K562 (cell line): ENCODE measurements around the gene ZBTB20. TPM values are rescaled to one million over a fixed set of nuclear protein-coding genes. Genes with fewer than 3 reads are reported as not detected.

Source experiments
- ATAC-seq: fragments of 200-7000 bp; cut with Tn5 transposase; 3 replicates; pipeline ENCODE4 v1.9.1; 2020; ENCODE audit warnings: moderate library complexity
- BruUV-seq: library from RNA; stranded (reverse); fragments of 400-500 nt; replicated peaks from 2 replicates; lab custom pipeline; 2021; lab: Mats Ljungman, UMichigan
- CTCF ChIA-PET: fragments of 300-600 bp; formaldehyde crosslinking; extraction: SDS; loops from one replicate; lab custom pipeline; 2021; ENCODE audit warnings: low intra/inter-chr PET ratio; lab: Yijun Ruan, JAX
- POLR2A ChIA-PET: fragments of 300-600, 350-650 bp; sonication (Branson Sonifier 250); formaldehyde crosslinking; extraction: SDS; loops from one replicate; lab custom pipeline; 2021; ENCODE audit warnings: antibody characterized with exemption, inconsistent platforms; lab: Yijun Ruan, JAX
- DNase-seq, 4 experiments: peaks; one replicate each; pipeline versions ENCODE4 v3.0.0 to v3.0.0-alpha.2; 2011 to 2018; ENCODE audit warnings: low spot score in 3 of 4, mixed read lengths in 3 of 4; ENCODE audit errors: extremely low read depth in 1 of 4
- FAIRE-seq: peaks from 2 replicates; lab custom pipeline; 2011; peaks lifted over from hg19 to GRCh38; lab: Jason Lieb, UNC
- H2AFZ ChIP-seq: 2 replicates; pipeline ENCODE4 v1.6.0; 2011; ENCODE audit warnings: low read depth, low read length, control low read depth, inconsistent platforms
- H3K27ac ChIP-seq: fragments of 200-600 bp; 3 replicates; pipeline ENCODE4 v1.8.0; 2011; ENCODE audit warnings: low read depth, mild to moderate bottlenecking, control low read depth, inconsistent platforms, low read length, moderate library complexity, mixed read lengths; ENCODE audit errors: extremely low read depth
- H3K27me3 ChIP-seq, 2 experiments: fragments of 300-600 bp in 1 of 2; 2 replicates in 1 of 2; 3 replicates in 1 of 2; pipeline versions ENCODE4 v1.6.0 to v1.8.0; 2011; ENCODE audit warnings: inconsistent platforms in 2 of 2, low read length in 2 of 2, mild to moderate bottlenecking in 1 of 2, mixed read lengths in 1 of 2, moderate library complexity in 1 of 2; ENCODE audit not compliant: control insufficient read depth in 2 of 2, insufficient read depth in 2 of 2
- H3K36me3 ChIP-seq: fragments of 300-600 bp; 3 replicates; pipeline ENCODE4 v1.8.0; 2011; ENCODE audit warnings: mild to moderate bottlenecking, low read length, inconsistent platforms; ENCODE audit not compliant: control insufficient read depth, insufficient read depth
- H3K4me1 ChIP-seq, 2 experiments: fragments of 200-600 bp in 1 of 2; replicated peaks in 1 of 2; 2 replicates in 1 of 2; 3 replicates in 1 of 2; pipeline versions ENCODE4 v1.5.1 to v1.8.0; 2011; ENCODE audit warnings: inconsistent platforms in 2 of 2, low read length in 2 of 2, mild to moderate bottlenecking in 1 of 2, mixed read lengths in 1 of 2, moderate library complexity in 1 of 2; ENCODE audit not compliant: control insufficient read depth in 2 of 2, insufficient read depth in 2 of 2
- H3K4me2 ChIP-seq: 2 replicates; pipeline ENCODE4 v1.6.1; 2011; ENCODE audit warnings: low read length, control low read depth, inconsistent platforms, mixed read lengths; ENCODE audit not compliant: insufficient read depth
- H3K4me3 ChIP-seq: fragments of 200-600 bp; sonication (generic), shearing (Covaris generic); 2 replicates; pipeline ENCODE4 v1.5.1; 2016; ENCODE audit warnings: control low read depth, inconsistent platforms
- H3K79me2 ChIP-seq: fragments of 200-600 bp; 3 replicates; pipeline ENCODE4 v1.8.0; 2011; ENCODE audit warnings: low read length, inconsistent platforms; ENCODE audit not compliant: control insufficient read depth, insufficient read depth
- H3K9ac ChIP-seq, 2 experiments: 2 replicates each; pipeline versions ENCODE4 v1.6.0 to v1.6.1; 2011; ENCODE audit warnings: low read depth in 2 of 2, low read length in 2 of 2, control low read depth in 1 of 2, inconsistent platforms in 1 of 2, mild to moderate bottlenecking in 1 of 2, mixed read lengths in 1 of 2; ENCODE audit not compliant: insufficient read depth in 1 of 2
- H3K9me1 ChIP-seq: one replicate; pipeline ENCODE4 v1.6.0; 2011; ENCODE audit warnings: inconsistent platforms, mild to moderate bottlenecking, low read length, moderate library complexity; ENCODE audit not compliant: control insufficient read depth, insufficient read depth
- H3K9me3 ChIP-seq: replicated peaks from 2 replicates; pipeline ENCODE4 v1.5.1; 2011; ENCODE audit warnings: low read depth, low read length, inconsistent platforms; ENCODE audit not compliant: control insufficient read depth, insufficient read depth
- H4K20me1 ChIP-seq: replicated peaks from 2 replicates; pipeline ENCODE4 v1.6.1; 2011; ENCODE audit warnings: low read length, inconsistent platforms, mixed read lengths; ENCODE audit not compliant: control insufficient read depth, insufficient read depth
- ETV6 ChIP-seq, 3 experiments: fragments of 150-350 bp in 1 of 3; sonication (generic) in 1 of 3; formaldehyde crosslinking in 1 of 3; IDR thresholded peaks; 2 replicates each; pipeline versions ENCODE4 v1.6.1 to v1.8.0; 2014 to 2022; ENCODE audit warnings: borderline replicate concordance in 2 of 3, low read depth in 2 of 3, antibody characterized with exemption in 1 of 3, low read length in 1 of 3, mild to moderate bottlenecking in 1 of 3, missing genetic modification reagents in 1 of 3
- GABPB1 ChIP-seq: sonication (generic); formaldehyde crosslinking; IDR thresholded peaks from 2 replicates; pipeline ENCODE4 v1.8.0; 2022; ENCODE audit warnings: mild to moderate bottlenecking, missing genetic modification reagents
- GATAD2A ChIP-seq: fragments of 450-650 bp; IDR thresholded peaks from 2 replicates; pipeline ENCODE4 v1.6.1; 2017
- KHSRP ChIP-seq: fragments of 450-650 bp; IDR thresholded peaks from 2 replicates; pipeline ENCODE4 v1.6.1; 2017
- PRMT5 ChIP-seq: sonication (generic); formaldehyde crosslinking; IDR thresholded peaks from 2 replicates; pipeline ENCODE4 v1.5.0; 2020; ENCODE audit warnings: missing genetic modification reagents
- TGIF2 ChIP-seq: sonication (generic); formaldehyde crosslinking; IDR thresholded peaks from 2 replicates; pipeline ENCODE4 v1.8.1; 2022; ENCODE audit warnings: mild to moderate bottlenecking, missing genetic modification reagents, moderate library complexity
- ZNF436 ChIP-seq: fragments of 250-450, 450-650 bp; sonication (Bioruptor Pico); formaldehyde crosslinking; IDR thresholded peaks from 2 replicates; pipeline ENCODE4 v1.7.0; 2020; ENCODE audit warnings: mild to moderate bottlenecking
- ZNF444 ChIP-seq: fragments of 250-450 bp; sonication (Bioruptor Pico); IDR thresholded peaks from 2 replicates; pipeline ENCODE4 v1.4.0; 2020; ENCODE audit warnings: mild to moderate bottlenecking, moderate library complexity
- ZNF561 ChIP-seq: fragments of 450-650 bp; formaldehyde crosslinking; conservative IDR thresholded peaks from 2 replicates; pipeline ENCODE4 v1.4.0; 2020; ENCODE audit warnings: mild to moderate bottlenecking, moderate library complexity
- WGBS: fragments of 100-300 bp; shearing (Covaris generic); methylation state at CpG from one replicate; pipeline ENCODE4 v1.1.6; 2016; ENCODE audit warnings: low coverage, mixed read lengths; ENCODE audit not compliant: insufficient coverage; ENCODE audit errors: missing lambda C conversion rate; 5-methylcytosine and 5-hydroxymethylcytosine counted together
- in situ Hi-C: fragments of 300-500 bp; cut with MboI; formaldehyde crosslinking; loops from 4 replicates; pipeline ENCODE4 v1.15.0; 2018; ENCODE audit warnings: inconsistent platforms, mixed read lengths
- intact Hi-C: fragments of 100-400 bp; cut with micrococcal nuclease; formaldehyde crosslinking; loops from 2 replicates; pipeline ENCODE4 v1.14.2; 2022
- polyA plus RNA-seq, 8 experiments: library from polyadenylated mRNA; depleted of rRNA in 4 of 8; stranded (reverse) in 5 of 8; unstranded in 3 of 8; fragments of >200 nt; fragmentation: Nextera tagmentation in 2 of 8; fragmentation: Illumina TruSeq in 1 of 8; extraction: Ambion mirVana in 2 of 8; extraction: Trizol in 1 of 8; gene quantifications; 2 replicates each; pipeline versions ENCODE4 v1.2.1 to v1.2.3, GENCODE V29; 2011 to 2014; ENCODE audit warnings: inconsistent platforms in 1 of 8, missing spikeins in 1 of 8
- total RNA-seq, 7 experiments: library from RNA; depleted of rRNA in 6 of 7; stranded (reverse); fragments of >200 nt in 6 of 7; fragmentation: Illumina TruSeq in 2 of 7; extraction: Trizol in 2 of 7; gene quantifications; 2 replicates each; pipeline versions ENCODE4 v1.2.1 to v1.2.3, GENCODE V29; 2011 to 2021; ENCODE audit warnings: low replicate concordance in 1 of 7
- TF ChIP-seq, protein P1 (sequence below): fragments of 200-800 bp; sonication (Bioruptor generic); IDR thresholded peaks from 2 replicates; pipeline ENCODE4 v1.6.1; 2017; ENCODE audit warnings: missing genetic modification characterization, missing compliant biosample characterization

Gene ZBTB20
- total and polyA plus RNA-seq, 9 of the 15 experiments (the other 6 are each of a cell fraction or from before 2014, with no cell fraction given), result 0.17 to 1.7 (median 0.45) TPM

DNA sequence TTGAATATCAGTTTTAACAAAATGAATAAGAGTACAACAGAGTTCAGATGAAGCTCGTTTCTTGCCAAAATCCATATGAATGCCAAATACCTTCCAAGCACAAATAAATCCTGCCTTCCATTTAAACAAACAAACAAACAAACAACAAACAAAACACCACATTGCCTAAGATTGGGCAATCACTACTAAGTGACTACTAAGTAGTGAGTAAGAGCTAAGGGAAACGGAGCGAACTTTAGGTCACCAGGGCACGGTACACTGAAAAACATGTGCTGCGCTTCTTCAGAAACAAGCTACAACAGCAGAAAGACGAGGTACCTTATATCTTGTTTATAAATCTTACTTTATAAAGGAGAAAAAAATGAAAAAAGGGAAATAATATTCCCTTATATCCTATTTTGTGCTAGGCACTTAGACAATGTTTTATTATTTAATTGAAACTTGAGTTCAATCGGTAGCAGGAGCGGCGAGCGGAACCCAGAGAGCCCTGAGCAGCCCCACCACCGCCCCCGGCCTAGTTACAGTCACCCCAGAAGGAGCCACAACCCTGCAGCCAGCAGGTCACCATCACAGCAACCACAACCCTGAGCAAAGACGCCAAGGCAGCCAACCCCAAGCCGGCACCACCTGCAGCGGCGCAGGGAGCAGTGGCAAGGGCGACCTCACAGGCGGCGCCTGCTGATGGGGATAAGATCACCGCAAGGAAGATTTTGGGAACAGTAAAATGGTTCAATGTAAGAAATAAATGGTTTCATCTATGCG is 216.9 kb downstream of the ZBTB20 start:
- no peaks in the 10 kb centered on the region for H3K9me1 ChIP-seq
- no peaks in the 10 kb centered on the region for H4K20me1 ChIP-seq
- H3K36me3 ChIP-seq, result no peaks in the 10 kb centered on the region
- in situ Hi-C loops, result no loop called here
- no peaks in the 10 kb centered on the region; a peak in 1 of 5 replicates for H3K4me1 ChIP-seq
- TF ChIP-seq ZNF561, result no peak
- TF ChIP-seq, protein P1, sequence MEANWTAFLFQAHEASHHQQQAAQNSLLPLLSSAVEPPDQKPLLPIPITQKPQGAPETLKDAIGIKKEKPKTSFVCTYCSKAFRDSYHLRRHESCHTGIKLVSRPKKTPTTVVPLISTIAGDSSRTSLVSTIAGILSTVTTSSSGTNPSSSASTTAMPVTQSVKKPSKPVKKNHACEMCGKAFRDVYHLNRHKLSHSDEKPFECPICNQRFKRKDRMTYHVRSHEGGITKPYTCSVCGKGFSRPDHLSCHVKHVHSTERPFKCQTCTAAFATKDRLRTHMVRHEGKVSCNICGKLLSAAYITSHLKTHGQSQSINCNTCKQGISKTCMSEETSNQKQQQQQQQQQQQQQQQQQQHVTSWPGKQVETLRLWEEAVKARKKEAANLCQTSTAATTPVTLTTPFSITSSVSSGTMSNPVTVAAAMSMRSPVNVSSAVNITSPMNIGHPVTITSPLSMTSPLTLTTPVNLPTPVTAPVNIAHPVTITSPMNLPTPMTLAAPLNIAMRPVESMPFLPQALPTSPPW, result no peak
- no peak for TF ChIP-seq ZNF436
- TF ChIP-seq ETV6 (IDR thresholded peaks at IDR 0.05; ENCODE audit: borderline replicate concordance in 1 of 2, low read depth in 2 of 2, low read length in 1 of 2), result no peak
- TF ChIP-seq ETV6 (CRISPR knock-in tag; IDR thresholded peaks at IDR 0.05; ENCODE audit: borderline replicate concordance), result no peak
- TF ChIP-seq GABPB1 (CRISPR knock-in tag), result no peak
- TF ChIP-seq PRMT5 (CRISPR knock-in tag), result no peak
- no peak for TF ChIP-seq GATAD2A
- no peak for TF ChIP-seq TGIF2 (CRISPR knock-in tag)
- no peak for TF ChIP-seq ZNF444
- TF ChIP-seq KHSRP, result no peak
- TF ChIP-seq, all 486 proteins: peak for 0
- no peak overlapping the region for H2AFZ ChIP-seq
- no peaks in the 10 kb centered on the region for H3K79me2 ChIP-seq
- ATAC-seq (no peak), DNase-seq (no peak), FAIRE-seq (no peak)
- no TSS peak for BruUV-seq
- 37% methylated on average over 13 of the region's 21 CpGs for WGBS
- no peak overlapping the region for H3K27ac ChIP-seq
- H3K9ac ChIP-seq, result no peak overlapping the region
- H3K4me3 ChIP-seq, result no peak overlapping the region
- no peaks in the 10 kb centered on the region for H3K27me3 ChIP-seq
- POLR2A ChIA-PET, result no interaction called here
- no peak overlapping the region for H3K4me2 ChIP-seq
- intact Hi-C loops, result no loop called here
- H3K9me3 ChIP-seq, result no peaks in the 10 kb centered on the region
- CTCF ChIA-PET, result no interaction called here
